ENCODE data around the gene COL20A1. TPM values are rescaled to one million over a fixed set of nuclear protein-coding genes. Genes with fewer than 3 reads are reported as not detected.

COL20A1 gene
- total RNA-seq, 1 experiment from 2014 or later = 2.3 TPM

- Histone ChIP-seq H4K8ac (replicated peaks; ENCODE audit: insufficient read length, low read depth, low read length) (no peak overlapping the region), H2BK20ac (ENCODE audit: low read depth, low read length, poor library complexity, severe bottlenecking) (no peak overlapping the region), H3K79me2 (ENCODE audit: insufficient read depth, low read length) (no peaks in the 10 kb centered on the region), H3K27ac (ENCODE audit: insufficient read length, low read depth, low read length) (no peak overlapping the region), H2BK12ac (ENCODE audit: insufficient read length, low read depth, low read length) (no peak overlapping the region), H3K56ac (ENCODE audit: insufficient read length, low read depth, low read length) (no peak overlapping the region), H4K20me1 (ENCODE audit: control insufficient read depth, insufficient read depth, insufficient read length) (no peaks in the 10 kb centered on the region), H4K91ac (ENCODE audit: insufficient read length, low read depth, low read length) (no peak overlapping the region), H3K23ac (ENCODE audit: insufficient read length, low read depth, low read length) (no peak overlapping the region), H4K5ac (ENCODE audit: insufficient read length, low read depth, low read length) (no peak overlapping the region), H3K4ac (ENCODE audit: low read depth, low read length) (no peak overlapping the region), H3K23me2 (ENCODE audit: insufficient read length, low read depth, low read length, poor library complexity, severe bottlenecking) (no peaks in the 10 kb centered on the region), H2AK5ac (ENCODE audit: insufficient read length, low read length) (no peak overlapping the region), H2BK15ac (ENCODE audit: low read depth, low read length) (no peak overlapping the region), H3K4me2 (ENCODE audit: insufficient read depth, insufficient read length, low read length) (no peak overlapping the region), H3K9me3 (ENCODE audit: control insufficient read depth, low read depth, low read length) (no peaks in the 10 kb centered on the region), H3T11ph (ENCODE audit: low read length) (no peak overlapping the region), H3K18ac (ENCODE audit: insufficient read length, low read depth, low read length) (no peak overlapping the region), H3K27me3 (ENCODE audit: insufficient read depth, low read length) (no peaks in the 10 kb centered on the region), H2BK120ac (ENCODE audit: low read depth, low read length, poor library complexity, severe bottlenecking) (no peak overlapping the region), H3K4me1 (ENCODE audit: insufficient read depth, low read length) (no peaks in the 10 kb centered on the region), H3K79me1 (ENCODE audit: insufficient read depth, low read depth, low read length, poor library complexity, severe bottlenecking) (no peaks in the 10 kb centered on the region), H3K14ac (ENCODE audit: insufficient read depth, low read length) (no peak overlapping the region), H2BK5ac (ENCODE audit: insufficient read length, low read length) (no peak overlapping the region), H2AFZ (ENCODE audit: low read length) (no peak overlapping the region), H3K9ac (ENCODE audit: extremely low read depth, insufficient read length, low read length) (no peak overlapping the region)
- DNase-seq = no peak
- Mint-ChIP-seq H3K9me3 (peaks cover 2 to 3% of the 10 kb centered on the region in 2 experiments; a peak in 1 of 5 replicates), H3K27ac (no peak overlapping the region), H3K4me3 (no peak overlapping the region), H3K36me3 (ENCODE audit: insufficient read depth in 1 of 3, low read depth in 3 of 3) (no peaks in the 10 kb centered on the region), H3K4me1 (peaks cover 4% of the 10 kb centered on the region in 2 experiments; a peak in 3 of 4 replicates), H3K27me3 (ENCODE audit: low read depth) (peaks cover 15% of the 10 kb centered on the region)
- no CpG with 5 or more reads among the region's 35 CpGs for WGBS (ENCODE audit: extremely low coverage, insufficient read length, low lambda C conversion rate)
- TF ChIP-seq, protein P1, sequence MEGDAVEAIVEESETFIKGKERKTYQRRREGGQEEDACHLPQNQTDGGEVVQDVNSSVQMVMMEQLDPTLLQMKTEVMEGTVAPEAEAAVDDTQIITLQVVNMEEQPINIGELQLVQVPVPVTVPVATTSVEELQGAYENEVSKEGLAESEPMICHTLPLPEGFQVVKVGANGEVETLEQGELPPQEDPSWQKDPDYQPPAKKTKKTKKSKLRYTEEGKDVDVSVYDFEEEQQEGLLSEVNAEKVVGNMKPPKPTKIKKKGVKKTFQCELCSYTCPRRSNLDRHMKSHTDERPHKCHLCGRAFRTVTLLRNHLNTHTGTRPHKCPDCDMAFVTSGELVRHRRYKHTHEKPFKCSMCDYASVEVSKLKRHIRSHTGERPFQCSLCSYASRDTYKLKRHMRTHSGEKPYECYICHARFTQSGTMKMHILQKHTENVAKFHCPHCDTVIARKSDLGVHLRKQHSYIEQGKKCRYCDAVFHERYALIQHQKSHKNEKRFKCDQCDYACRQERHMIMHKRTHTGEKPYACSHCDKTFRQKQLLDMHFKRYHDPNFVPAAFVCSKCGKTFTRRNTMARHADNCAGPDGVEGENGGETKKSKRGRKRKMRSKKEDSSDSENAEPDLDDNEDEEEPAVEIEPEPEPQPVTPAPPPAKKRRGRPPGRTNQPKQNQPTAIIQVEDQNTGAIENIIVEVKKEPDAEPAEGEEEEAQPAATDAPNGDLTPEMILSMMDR (conservative IDR thresholded peaks at IDR 0.05) = no peak
These were observed 13.9 kb downstream of the COL20A1 start for GRCh38 chr20:63306673-63307537.

Data from H9 (cell line).